Measurements from ENCODE around the gene TRAPPC2. TPM values are rescaled to one million over a fixed set of nuclear protein-coding genes. Genes with fewer than 3 reads are reported as not detected.

Gene TRAPPC2
- total RNA-seq, 1 donor from 2014 or later, result 25.1 TPM

DNA sequence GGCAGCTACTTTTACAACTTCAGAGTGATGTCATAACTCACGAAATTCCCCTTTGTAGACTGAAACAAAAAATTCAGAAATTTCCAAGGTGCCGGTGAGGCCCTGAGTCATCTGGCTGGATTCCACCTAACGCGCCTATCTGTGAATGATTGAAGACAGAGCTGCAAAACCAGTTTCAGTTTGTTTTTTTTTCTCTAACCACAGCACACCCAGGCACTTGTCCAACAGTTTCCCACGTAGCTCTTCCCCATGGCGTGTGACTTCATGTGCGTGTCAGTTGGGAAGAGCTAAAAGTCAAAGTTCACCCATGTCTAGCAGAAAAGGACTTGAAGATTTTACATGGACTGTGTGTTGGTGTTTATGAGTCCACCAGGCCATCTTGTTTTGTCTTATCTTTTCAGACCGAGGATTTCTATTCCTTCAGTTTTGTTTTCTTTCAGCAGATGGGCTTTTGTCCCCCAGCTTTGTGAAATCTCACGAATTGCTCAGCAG is 65.1 kb downstream of the TRAPPC2 start:
- DNase-seq (ENCODE audit: low spot score), result peak; percentile 83

GRCh38 chrX:13667919-13668318 is 66.5 kb downstream of the TRAPPC2 start:
- no peak for DNase-seq (ENCODE audit: low spot score)

- DNase-seq (ENCODE audit: low spot score), result no peak
These were observed 67.6 kb downstream of the TRAPPC2 start for GRCh38 chrX:13666836-13667235.

DNA sequence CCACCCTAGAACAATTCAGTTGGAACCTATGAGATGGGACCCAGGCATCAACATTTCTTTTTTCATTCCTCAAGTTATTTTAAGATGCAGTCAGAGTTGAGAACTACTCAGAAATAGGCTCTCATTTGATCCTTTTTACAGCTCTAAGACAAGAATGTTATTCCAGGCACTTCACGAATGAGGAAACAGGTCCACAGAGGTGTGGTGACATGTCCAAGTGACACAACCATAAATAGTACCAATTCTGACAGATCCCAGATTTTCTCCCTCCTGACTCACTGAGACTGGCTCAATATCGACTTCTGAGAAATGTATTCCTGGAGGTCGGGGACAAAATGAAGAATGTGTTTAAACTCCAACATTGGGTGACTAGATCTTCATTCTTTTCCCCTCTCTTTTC is 70.4 kb downstream of the TRAPPC2 start:
- no peak for DNase-seq (ENCODE audit: low spot score)

DNA sequence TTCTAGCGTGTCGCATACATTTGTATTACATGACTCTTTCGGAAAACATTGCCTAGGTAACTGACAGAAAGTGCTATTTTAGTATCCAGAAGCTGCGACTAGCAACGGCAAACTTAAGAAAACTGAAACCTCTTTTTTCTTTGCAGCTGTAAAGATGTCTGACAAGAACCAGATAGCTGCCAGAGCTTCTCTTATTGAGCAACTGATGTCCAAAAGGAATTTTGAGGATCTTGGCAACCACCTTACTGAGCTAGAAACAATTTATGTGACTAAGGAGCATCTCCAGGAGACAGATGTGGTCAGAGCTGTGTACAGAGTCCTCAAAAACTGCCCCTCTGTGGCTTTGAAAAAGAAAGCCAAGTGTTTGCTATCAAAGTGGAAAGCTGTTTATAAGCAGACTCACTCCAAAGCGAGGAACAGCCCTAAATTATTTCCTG is 72.0 kb downstream of the TRAPPC2 start:
- DNase-seq (ENCODE audit: low spot score), result peak; percentile 20

Other genes with a start within 250 kb of the TRAPPC2 start
- gene EGFL6, start 165.0 kb downstream of the TRAPPC2 start, total RNA-seq, result 3.6 TPM
- 4.0 TPM for gene TCEANC, start 81.5 kb downstream of the TRAPPC2 start, total RNA-seq
- gene RAB9A, start 45.5 kb downstream of the TRAPPC2 start, total RNA-seq, result 32.2 TPM
- gene OFD1, start 128 bp upstream of the TRAPPC2 start, total RNA-seq, result 33.2 TPM
- gene GPM6B, start 82.5 kb upstream of the TRAPPC2 start, total RNA-seq, result 6.8 TPM